ENCODE data around the gene RIN3.

GRCh38 chr14:92531106-92531873 is 17.7 kb downstream of the RIN3 start:
- TF ChIP-seq EZH2phosphoT487 (IDR thresholded peaks at IDR 0.05; ENCODE audit: insufficient read depth, low read depth) (no peak), EZH2 (IDR thresholded peaks at IDR 0.05; ENCODE audit: insufficient read depth, poor library complexity, severe bottlenecking) (no peak)
